HepG2 (cell line): ENCODE measurements around the gene ZNF800. TPM values are rescaled to one million over a fixed set of nuclear protein-coding genes. Genes with fewer than 3 reads are reported as not detected.

Source experiments
- ELF3 ChIP-seq: IDR thresholded peaks from 2 replicates; pipeline ENCODE4 v1.6.1; 2016; ENCODE audit warnings: missing genetic modification reagents, missing compliant biosample characterization
- FOXC1 ChIP-seq: sonication (generic); formaldehyde crosslinking; IDR thresholded peaks from 2 replicates; pipeline ENCODE4 v1.8.0; 2022; ENCODE audit warnings: mild to moderate bottlenecking, missing genetic modification reagents, borderline replicate concordance
- LCORL ChIP-seq, 2 experiments: fragments of 450-650 bp in 1 of 2; sonication (generic) in 1 of 2; formaldehyde crosslinking in 1 of 2; IDR thresholded peaks; 2 replicates each; pipeline versions ENCODE4 v1.5.0 to v1.6.1; 2017 to 2020; ENCODE audit warnings: antibody characterized with exemption in 1 of 2, missing genetic modification reagents in 1 of 2
- NR2C2 ChIP-seq: sonication (generic); formaldehyde crosslinking; IDR thresholded peaks from 2 replicates; pipeline ENCODE4 v1.4.0; 2020; ENCODE audit warnings: missing genetic modification reagents, mild to moderate bottlenecking, moderate library complexity, borderline replicate concordance
- SNAPC2 ChIP-seq: sonication (generic); formaldehyde crosslinking; IDR thresholded peaks from 2 replicates; pipeline ENCODE4 v1.8.1; 2022; ENCODE audit warnings: mild to moderate bottlenecking, missing genetic modification reagents
- THYN1 ChIP-seq: sonication (generic); formaldehyde crosslinking; IDR thresholded peaks from 2 replicates; pipeline ENCODE4 v1.8.1; 2023; ENCODE audit warnings: low read depth, mild to moderate bottlenecking, moderate library complexity, missing genetic modification reagents, borderline replicate concordance
- ZBTB10 ChIP-seq: sonication (generic); formaldehyde crosslinking; IDR thresholded peaks from 2 replicates; pipeline ENCODE4 v1.4.0; 2020; ENCODE audit warnings: missing genetic modification reagents, borderline replicate concordance
- ZNF235 ChIP-seq: sonication (generic); formaldehyde crosslinking; IDR thresholded peaks from 2 replicates; pipeline ENCODE4 v1.8.1; 2023; ENCODE audit warnings: mild to moderate bottlenecking, missing genetic modification reagents, borderline replicate concordance
- ZNF503 ChIP-seq: sonication (generic); formaldehyde crosslinking; IDR thresholded peaks from 2 replicates; pipeline ENCODE4 v1.4.0; 2020; ENCODE audit warnings: missing genetic modification reagents
- ZNF678 ChIP-seq: sonication (generic); formaldehyde crosslinking; IDR thresholded peaks from 2 replicates; pipeline ENCODE4 v1.4.0; 2020; ENCODE audit warnings: mild to moderate bottlenecking, missing genetic modification reagents
- ZNF766 ChIP-seq: sonication (generic); formaldehyde crosslinking; IDR thresholded peaks from 2 replicates; pipeline ENCODE4 v1.5.0; 2020; ENCODE audit warnings: missing genetic modification reagents, borderline replicate concordance
- ZNF800 ChIP-seq: sonication (generic); formaldehyde crosslinking; IDR thresholded peaks from 2 replicates; pipeline ENCODE4 v1.4.0; 2020; ENCODE audit warnings: missing genetic modification reagents
- polyA plus RNA-seq, 8 experiments: library from polyadenylated mRNA; depleted of rRNA in 3 of 8; stranded (reverse) in 7 of 8; unstranded in 1 of 8; fragments of >200 nt; fragmentation: Illumina TruSeq in 4 of 8; extraction: Trizol in 4 of 8; gene quantifications; 2 replicates each; pipeline versions ENCODE4 v1.2.1 to v1.2.3, GENCODE V29; 2011 to 2016; ENCODE audit warnings: low read depth in 4 of 8, missing spikeins in 1 of 8, mixed read lengths in 1 of 8; ENCODE audit not compliant: insufficient read depth in 1 of 8
- total RNA-seq, 5 experiments: library from RNA; depleted of rRNA; stranded (reverse); fragments of >200 nt; fragmentation: Illumina TruSeq; extraction: Trizol; gene quantifications; 2 replicates each; pipeline ENCODE4 v1.2.3, GENCODE V29; 2016; ENCODE audit warnings: low read depth in 1 of 5
- TF ChIP-seq, protein P1 (sequence below): sonication (generic); formaldehyde crosslinking; conservative IDR thresholded peaks from 2 replicates; pipeline ENCODE4 v1.4.0; 2020; ENCODE audit warnings: missing genetic modification reagents
- TF ChIP-seq, protein P2 (sequence below): sonication (generic); formaldehyde crosslinking; IDR thresholded peaks from 2 replicates; pipeline ENCODE4 v1.5.1; 2020; ENCODE audit warnings: mild to moderate bottlenecking, missing genetic modification reagents, borderline replicate concordance

The ZNF800 gene
- total and polyA plus RNA-seq, 2 of the 13 experiments (the other 11 are each of a cell fraction or from before 2014, with no cell fraction given), result 7.1 to 12.7 TPM

DNA sequence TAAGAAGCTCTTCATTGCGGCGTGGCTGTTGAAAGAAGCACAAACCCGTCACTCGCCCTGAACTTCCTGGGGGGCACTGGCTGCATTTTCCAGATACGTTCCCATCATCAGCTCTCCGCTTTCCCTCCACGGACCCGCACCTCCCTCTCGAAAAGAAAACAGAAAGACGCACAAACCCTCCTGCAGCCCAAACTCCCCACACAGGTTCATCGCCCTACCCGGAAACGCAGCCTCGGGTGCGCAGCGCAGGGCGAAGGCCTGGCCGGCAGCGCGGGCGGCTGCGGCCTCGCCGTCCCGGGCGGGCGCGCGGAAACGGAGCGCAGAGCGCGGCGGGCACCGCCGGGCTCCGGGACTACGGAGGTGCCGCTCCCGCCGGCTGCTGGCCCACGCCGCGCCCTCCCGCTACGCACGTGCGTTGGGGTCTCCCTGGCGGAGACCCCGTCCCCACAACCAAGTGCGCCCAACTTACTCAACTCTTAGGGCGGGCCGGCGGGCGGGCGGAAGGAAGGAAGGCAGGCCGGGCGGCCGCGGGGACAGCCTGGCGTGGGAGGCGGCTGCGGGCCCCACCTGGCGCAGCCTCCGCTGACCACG lies 822 bp downstream of the ZNF800 start (continued):
- TF ChIP-seq ZNF235 (no peak), FOXC1 (0 out of 2 replicates have a peak, but pooled peaks have one; percentile 27), ZNF766 (CRISPR knock-in tag) (no peak), ZNF503 (no peak), ZNF800 (CRISPR knock-in tag) (peak; percentile 63; the same call in 1 of the 2 replicates), LCORL (IDR thresholded peaks at IDR 0.05) (no peak), LCORL (CRISPR knock-in tag; IDR thresholded peaks at IDR 0.05) (0 out of 2 replicates have a peak, but pooled peaks have one; percentile 2), NR2C2 (CRISPR knock-in tag) (no peak), THYN1 (CRISPR knock-in tag) (no peak), SNAPC2 (CRISPR knock-in tag) (no peak), ZNF678 (CRISPR knock-in tag) (0 out of 2 replicates have a peak, but pooled peaks have one; percentile 5), ZBTB10 (CRISPR knock-in tag) (no peak), ELF3 (CRISPR knock-in tag) (peak; percentile 43; the same call in 1 of the 2 replicates)
- TF ChIP-seq, protein P1, sequence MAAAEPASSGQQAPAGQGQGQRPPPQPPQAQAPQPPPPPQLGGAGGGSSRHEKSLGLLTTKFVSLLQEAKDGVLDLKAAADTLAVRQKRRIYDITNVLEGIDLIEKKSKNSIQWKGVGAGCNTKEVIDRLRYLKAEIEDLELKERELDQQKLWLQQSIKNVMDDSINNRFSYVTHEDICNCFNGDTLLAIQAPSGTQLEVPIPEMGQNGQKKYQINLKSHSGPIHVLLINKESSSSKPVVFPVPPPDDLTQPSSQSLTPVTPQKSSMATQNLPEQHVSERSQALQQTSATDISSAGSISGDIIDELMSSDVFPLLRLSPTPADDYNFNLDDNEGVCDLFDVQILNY (CRISPR knock-in tag), result no peak
- TF ChIP-seq, protein P2, sequence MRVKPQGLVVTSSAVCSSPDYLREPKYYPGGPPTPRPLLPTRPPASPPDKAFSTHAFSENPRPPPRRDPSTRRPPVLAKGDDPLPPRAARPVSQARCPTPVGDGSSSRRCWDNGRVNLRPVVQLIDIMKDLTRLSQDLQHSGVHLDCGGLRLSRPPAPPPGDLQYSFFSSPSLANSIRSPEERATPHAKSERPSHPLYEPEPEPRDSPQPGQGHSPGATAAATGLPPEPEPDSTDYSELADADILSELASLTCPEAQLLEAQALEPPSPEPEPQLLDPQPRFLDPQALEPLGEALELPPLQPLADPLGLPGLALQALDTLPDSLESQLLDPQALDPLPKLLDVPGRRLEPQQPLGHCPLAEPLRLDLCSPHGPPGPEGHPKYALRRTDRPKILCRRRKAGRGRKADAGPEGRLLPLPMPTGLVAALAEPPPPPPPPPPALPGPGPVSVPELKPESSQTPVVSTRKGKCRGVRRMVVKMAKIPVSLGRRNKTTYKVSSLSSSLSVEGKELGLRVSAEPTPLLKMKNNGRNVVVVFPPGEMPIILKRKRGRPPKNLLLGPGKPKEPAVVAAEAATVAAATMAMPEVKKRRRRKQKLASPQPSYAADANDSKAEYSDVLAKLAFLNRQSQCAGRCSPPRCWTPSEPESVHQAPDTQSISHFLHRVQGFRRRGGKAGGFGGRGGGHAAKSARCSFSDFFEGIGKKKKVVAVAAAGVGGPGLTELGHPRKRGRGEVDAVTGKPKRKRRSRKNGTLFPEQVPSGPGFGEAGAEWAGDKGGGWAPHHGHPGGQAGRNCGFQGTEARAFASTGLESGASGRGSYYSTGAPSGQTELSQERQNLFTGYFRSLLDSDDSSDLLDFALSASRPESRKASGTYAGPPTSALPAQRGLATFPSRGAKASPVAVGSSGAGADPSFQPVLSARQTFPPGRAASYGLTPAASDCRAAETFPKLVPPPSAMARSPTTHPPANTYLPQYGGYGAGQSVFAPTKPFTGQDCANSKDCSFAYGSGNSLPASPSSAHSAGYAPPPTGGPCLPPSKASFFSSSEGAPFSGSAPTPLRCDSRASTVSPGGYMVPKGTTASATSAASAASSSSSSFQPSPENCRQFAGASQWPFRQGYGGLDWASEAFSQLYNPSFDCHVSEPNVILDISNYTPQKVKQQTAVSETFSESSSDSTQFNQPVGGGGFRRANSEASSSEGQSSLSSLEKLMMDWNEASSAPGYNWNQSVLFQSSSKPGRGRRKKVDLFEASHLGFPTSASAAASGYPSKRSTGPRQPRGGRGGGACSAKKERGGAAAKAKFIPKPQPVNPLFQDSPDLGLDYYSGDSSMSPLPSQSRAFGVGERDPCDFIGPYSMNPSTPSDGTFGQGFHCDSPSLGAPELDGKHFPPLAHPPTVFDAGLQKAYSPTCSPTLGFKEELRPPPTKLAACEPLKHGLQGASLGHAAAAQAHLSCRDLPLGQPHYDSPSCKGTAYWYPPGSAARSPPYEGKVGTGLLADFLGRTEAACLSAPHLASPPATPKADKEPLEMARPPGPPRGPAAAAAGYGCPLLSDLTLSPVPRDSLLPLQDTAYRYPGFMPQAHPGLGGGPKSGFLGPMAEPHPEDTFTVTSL, result peak; percentile 44; the same call in 1 of the 2 replicates
